ENCODE data around the gene HMSD.

HMSD gene

GRCh38 chr18:64002581-64002980, 53.5 kb downstream of the HMSD start:
- DNase-seq = no peak
- ChIA-PET CTCF (no interaction called here), POLR2A (no interaction called here)
- Histone ChIP-seq H3K36me3 (ENCODE audit: control insufficient read depth in 4 of 4, insufficient read depth in 4 of 4, low read length in 3 of 4) (no peaks in the 10 kb centered on the region), H3K27me3 (replicated peaks in 2 of 5; ENCODE audit: control insufficient read depth in 4 of 5, insufficient read depth in 5 of 5, low read length in 4 of 5) (peaks cover 0 to 17% (median 2%) of the 10 kb centered on the region in 5 experiments), H3K9me3 (ENCODE audit: control extremely low read depth in 1 of 5, control insufficient read depth in 4 of 5, insufficient read depth in 2 of 5, low read depth in 1 of 5, low read length in 4 of 5) (peaks cover 0 to 14% (median 6%) of the 10 kb centered on the region in 5 experiments), H3K4me3 (ENCODE audit: control insufficient read depth in 1 of 7, extremely low read depth in 1 of 7, insufficient read depth in 4 of 7, low read depth in 2 of 7, low read length in 6 of 7) (no peak overlapping the region), H3K27ac (ENCODE audit: insufficient read depth in 1 of 2, low read depth in 1 of 2, low read length in 2 of 2, poor library complexity in 1 of 2, severe bottlenecking in 2 of 2) (no peak overlapping the region), H3K4me1 (ENCODE audit: control extremely low read depth in 1 of 4, control insufficient read depth in 4 of 4, insufficient read depth in 4 of 4, low read length in 3 of 4) (no peaks in the 10 kb centered on the region)
- WGBS (ENCODE audit: insufficient coverage) = 44% methylated on average over 39 of the region's 41 CpGs

GRCh38 chr18:64009305-64009704, 60.2 kb downstream of the HMSD start:
- no peak overlapping the region for H3K27ac ChIP-seq (ENCODE audit: insufficient read depth in 1 of 2, low read depth in 1 of 2, low read length in 2 of 2, poor library complexity in 1 of 2, severe bottlenecking in 2 of 2)
- no peak overlapping the region for H3K4me3 ChIP-seq (ENCODE audit: control insufficient read depth in 1 of 7, extremely low read depth in 1 of 7, insufficient read depth in 4 of 7, low read depth in 2 of 7, low read length in 6 of 7)
- no peaks in the 10 kb centered on the region for H3K9me3 ChIP-seq (ENCODE audit: control extremely low read depth in 1 of 5, control insufficient read depth in 4 of 5, insufficient read depth in 2 of 5, low read depth in 1 of 5, low read length in 4 of 5)
- ChIA-PET CTCF (interaction anchor here (1.0 to 1.5 kb wide), 3 partner anchors 9 to 15 kb away, joined by 4 to 5 read pairs (median 4); no protein-coding TSS in a partner anchor), POLR2A (no interaction called here)
- no peaks in the 10 kb centered on the region for H3K27me3 ChIP-seq (replicated peaks in 2 of 5; ENCODE audit: control insufficient read depth in 4 of 5, insufficient read depth in 5 of 5, low read length in 4 of 5)
- no peaks in the 10 kb centered on the region for H3K4me1 ChIP-seq (ENCODE audit: control extremely low read depth in 1 of 4, control insufficient read depth in 4 of 4, insufficient read depth in 4 of 4, low read length in 3 of 4)
- 100% methylated on average over 2 of the region's 3 CpGs for WGBS (ENCODE audit: insufficient coverage)
- DNase-seq = no peak
- no peaks in the 10 kb centered on the region for H3K36me3 ChIP-seq (ENCODE audit: control insufficient read depth in 4 of 4, insufficient read depth in 4 of 4, low read length in 3 of 4)
